NCI-H1092 (cell line): ENCODE data around the gene FMO1.
A peak's percentile ranks its signal among the peaks of the same experiment; 100 is the strongest.
"Not testable (repeated sequence)": the region's sequence is repeated elsewhere in the genome, so short reads cannot be mapped to it uniquely, and the experiment has no call there.

Experiments used
- DNase-seq: peaks from one replicate; lab custom pipeline; 2025; lab: John Stamatoyannopoulos, UW

Gene FMO1

DNA sequence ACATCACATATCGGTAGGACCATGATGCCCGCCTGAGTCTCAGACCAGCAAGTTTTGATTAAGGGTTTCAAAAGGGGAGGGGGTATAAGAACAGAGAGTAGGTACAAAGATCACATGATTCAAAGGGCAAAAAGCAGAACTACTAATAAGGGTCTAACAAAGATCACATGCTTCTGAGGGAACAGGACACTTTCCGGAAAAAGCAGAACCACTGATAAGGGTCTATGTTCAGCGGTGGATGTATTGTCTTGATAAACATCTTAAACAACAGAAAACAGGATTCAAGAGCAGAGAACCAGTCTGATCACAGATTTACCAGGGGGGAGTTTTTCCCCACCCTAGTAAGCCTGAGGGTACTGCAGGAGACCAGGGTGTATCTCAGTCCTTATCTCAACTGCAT, 12.1 kb upstream of the FMO1 start:
- DNase-seq, result not testable (repeated sequence)

DNA sequence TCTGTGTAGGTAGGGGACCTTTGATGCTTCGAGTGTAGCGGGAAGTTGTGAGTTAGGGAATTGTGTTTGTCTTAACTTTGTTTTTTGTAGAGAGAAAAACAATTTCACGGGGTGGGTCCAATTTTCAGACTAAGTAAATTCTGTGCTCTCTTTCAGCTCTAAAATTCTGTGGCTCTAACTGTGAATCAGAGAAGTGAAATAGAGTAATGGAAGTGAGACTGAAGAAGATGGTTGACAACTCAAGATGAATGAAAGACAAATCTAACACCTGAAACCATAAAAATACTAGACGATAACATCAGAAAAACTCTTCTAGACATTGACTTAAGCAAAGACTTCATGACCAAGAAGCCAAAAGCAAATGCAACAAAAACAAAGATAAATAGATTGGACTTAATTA, 4.4 kb upstream of the FMO1 start:
- no peak for DNase-seq

DNA sequence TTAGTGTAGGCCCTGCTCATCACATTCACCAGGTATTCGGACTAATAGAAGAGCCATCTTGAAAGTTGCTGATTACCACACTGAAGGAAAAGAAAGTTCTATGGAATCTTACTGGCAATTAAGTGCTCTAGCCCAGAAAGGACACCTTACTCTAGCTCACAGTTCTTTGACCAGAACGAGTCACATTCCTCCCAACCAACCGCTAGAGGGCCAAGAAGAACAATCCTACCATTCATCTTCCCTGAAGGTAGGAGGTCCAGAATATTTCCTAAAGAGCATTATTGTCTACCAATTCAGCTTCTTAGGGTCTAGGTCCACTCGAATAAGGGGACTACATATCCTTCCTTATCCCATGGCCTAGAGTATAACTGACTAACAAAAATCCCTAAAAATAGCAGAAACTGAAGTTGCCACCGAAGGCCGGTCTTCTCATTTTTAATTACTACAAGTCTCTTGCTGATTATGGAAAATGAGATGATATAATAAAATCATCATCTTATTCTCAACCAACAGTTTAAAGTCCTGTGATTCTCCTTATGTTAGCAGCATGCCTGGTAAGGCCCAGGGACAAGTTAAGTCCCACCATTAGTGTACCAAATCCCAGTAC, 2.7 kb upstream of the FMO1 start:
- no peak for DNase-seq

DNA sequence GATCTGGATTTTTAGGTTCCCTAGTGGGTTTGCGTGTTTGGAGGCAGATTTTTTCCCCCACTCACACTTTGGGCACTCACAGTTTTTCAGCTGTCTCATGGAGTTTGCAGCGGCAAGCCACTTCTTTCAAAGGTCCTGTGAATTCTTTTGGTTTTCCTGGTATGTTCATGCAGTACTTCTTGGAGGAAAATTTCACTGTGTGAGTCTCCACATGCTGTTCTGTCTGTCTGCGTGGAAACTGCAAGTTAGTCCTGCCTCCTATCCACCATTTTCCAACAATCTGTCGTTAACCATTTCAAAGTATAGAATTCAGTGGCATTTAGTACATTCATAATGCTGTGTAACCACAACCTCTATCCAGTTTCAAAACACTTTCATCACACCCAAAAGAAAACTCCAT, 793 bp upstream of the FMO1 start:
- no peak for DNase-seq

- DNase-seq, result no peak
Measured at GRCh38 chr1:171248841-171249240, 547 bp downstream of the FMO1 start.

DNA sequence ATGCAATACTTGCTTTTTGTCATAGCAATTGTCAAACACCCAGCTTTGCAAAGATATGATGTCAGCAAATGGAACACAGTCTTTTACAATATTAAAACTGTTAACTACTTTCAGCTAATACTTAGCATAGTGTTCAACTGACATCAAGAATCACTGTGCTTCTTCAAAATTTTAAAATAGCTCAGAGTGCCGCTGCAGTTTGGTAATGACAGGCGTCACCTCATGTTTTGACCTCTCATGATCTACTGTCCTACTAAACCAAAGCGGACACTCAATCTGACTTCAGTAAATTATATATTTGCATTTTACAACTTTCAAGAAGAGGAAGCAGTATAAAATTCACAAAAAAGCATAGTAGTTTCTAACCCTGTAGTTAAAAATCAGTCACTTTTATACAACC, 2.0 kb downstream of the FMO1 start:
- DNase-seq, result no peak

DNA sequence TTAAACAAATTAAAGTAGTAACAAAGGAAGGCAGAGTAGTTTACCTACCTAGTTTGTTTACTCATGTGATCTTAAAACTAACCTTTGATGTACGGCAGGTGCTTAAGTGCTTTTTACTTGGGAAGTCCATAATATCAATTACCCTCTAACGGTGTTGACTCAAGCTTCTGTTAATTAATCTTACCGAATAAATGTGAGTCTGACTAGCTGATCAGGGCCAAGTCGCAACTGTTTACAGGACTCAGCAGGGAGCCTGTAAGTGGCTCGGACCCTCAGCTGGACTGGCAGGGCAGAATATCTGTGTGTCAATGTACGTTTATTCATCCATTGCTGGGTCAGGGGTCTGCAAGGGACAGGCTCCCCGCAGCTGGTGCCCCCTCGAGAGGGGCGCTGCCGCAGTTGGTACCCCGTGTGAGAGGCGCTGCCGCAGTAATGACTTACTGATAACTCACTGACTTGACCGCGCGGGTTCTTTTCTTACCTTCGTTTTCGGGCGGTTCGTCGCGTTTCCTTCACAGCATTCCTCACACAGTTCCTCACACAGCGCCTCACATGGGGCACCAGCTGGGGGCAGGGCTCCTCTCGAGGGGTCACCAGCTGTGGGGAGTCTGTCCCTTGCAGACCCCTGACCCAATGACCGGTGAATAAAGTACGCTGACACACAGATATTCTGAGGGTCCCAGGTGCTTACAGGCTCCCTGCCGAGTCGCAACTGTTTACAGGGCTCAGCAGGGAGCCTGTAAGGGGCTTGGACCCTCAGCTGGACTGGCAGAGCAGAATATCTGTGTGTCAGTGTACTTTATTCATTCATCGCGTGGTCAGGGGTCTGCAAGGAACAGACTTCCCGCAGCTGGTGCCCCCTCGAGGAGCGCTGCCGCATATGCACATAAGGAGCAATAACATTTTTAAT, 3.0 kb downstream of the FMO1 start:
- peak; percentile 25 for DNase-seq

DNA sequence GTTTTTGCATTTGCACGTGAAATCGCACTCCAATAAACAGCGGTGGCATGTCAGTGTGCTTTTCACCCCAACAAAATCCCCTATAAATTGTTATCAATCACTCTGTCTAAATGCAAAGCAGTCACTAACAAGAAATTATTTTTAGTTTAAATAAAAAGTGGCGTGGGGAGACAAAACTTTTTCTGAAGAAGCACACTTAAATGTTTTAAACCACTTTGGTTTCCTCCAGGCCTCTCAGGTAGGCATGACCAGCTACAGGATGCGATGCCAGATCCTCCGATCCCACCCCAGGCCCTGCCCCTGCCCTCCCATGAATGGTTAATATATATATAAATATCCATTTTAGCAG, 3.6 kb downstream of the FMO1 start:
- DNase-seq, result no peak

GRCh38 chr1:171252482-171252881, 4.2 kb downstream of the FMO1 start:
- DNase-seq, result no peak

- DNase-seq, result no peak
Measured at GRCh38 chr1:171254859-171255258, 6.6 kb downstream of the FMO1 start.

GRCh38 chr1:171256940-171257606, 8.8 kb downstream of the FMO1 start:
- no peak for DNase-seq

DNA sequence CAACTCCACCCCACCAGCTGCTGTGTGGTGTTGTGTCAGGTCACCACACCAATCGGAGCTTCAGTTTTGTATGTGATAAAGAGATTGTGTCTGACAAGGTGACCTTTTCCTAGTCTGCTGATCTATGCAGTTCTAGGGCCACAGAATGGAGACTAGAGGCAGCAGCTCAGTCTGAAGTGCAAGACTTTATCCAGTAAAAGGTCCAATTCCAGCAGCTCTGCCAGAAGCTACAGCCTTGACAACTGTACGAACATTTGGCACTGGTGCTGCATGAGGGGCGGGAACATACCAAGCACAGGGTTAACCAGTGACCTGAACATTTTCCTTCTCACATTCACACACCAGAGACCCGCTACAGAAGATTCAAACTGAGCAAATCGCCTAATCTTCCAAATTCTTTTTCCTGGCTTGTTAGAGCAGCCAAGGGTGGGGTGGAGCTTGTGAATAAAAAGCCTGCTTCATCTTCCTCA, 9.3 kb downstream of the FMO1 start:
- DNase-seq, result no peak

DNA sequence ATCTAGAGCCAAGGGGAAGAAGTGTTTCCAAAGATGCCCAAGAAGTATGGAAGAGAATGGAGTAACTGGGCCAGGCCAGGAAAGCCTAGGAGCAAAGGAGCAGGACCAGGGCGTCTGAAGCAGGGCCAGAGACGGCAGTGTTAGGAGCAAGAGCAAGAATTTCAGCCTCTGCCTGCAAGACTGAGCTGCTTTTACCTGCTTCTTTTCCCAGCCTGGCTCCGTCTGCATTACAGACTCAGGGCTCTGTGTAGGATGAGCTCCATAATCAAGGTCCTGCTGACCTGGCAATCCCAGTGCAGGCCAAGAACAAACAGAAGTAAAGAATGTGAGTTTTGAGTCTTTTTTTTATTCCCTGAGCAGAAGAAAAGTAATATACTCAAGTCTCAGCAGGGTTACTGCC, 10.1 kb downstream of the FMO1 start:
- DNase-seq, result no peak

DNA sequence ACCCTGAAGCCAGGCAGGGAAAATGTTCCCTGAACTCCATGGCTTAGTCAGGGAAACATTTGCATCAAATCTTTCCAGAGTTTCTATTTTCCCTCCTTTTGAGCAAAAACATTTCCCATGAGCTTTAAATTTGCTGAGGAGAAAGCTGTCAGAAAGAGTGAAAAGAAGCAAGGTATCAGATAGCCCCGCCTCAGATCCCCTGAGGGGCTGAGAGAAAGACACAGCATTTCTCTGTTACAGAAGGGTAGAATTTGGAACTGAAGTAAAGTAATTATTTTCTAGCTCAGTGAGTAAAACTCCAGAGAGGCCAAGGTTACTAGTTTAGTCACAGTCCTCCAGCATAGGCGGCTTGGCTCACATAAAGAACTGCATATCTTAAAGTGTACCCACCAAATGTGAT, 10.6 kb downstream of the FMO1 start:
- no peak for DNase-seq

DNA sequence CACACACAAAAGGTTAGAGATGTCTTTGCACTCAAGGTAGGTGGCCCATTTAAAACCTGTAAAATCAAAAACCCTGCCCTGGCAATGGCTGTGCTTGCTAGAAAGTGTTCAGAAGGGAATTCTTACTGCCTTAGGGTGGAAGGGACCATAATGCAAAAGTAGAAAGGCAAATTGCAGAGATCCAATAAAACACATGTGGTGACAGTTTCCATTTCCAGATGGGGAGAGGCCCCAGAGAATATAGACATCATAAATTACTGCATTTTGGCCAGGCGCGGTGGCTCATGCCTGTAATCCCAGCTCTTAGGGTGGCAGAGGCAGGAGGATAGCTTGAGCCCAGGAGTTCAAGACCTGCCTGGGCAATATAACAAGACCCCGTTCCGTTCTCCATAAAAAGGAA, 13.0 kb downstream of the FMO1 start:
- DNase-seq, result no peak

DNA sequence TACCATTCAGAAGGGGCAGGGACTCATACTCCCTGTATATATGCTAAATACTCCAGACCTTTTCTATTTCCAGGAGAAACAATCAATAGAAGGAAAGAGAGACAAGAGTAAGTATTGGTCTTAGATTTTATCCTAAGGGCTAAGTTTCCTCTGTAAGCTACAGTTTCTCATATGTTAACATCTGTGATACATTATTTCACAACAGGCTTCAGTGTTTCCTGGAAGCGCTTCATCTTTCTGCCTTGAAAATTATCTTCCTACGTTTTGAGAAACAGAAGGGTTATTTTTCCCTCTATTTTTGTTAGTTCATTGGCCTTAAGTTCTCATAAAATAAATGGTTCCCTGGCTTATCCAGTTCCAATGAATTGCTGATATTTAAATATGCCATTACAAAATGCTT, 15.6 kb downstream of the FMO1 start:
- DNase-seq, result no peak

- DNase-seq, result no peak
Measured at GRCh38 chr1:171265686-171266085, 17.4 kb downstream of the FMO1 start.

DNA sequence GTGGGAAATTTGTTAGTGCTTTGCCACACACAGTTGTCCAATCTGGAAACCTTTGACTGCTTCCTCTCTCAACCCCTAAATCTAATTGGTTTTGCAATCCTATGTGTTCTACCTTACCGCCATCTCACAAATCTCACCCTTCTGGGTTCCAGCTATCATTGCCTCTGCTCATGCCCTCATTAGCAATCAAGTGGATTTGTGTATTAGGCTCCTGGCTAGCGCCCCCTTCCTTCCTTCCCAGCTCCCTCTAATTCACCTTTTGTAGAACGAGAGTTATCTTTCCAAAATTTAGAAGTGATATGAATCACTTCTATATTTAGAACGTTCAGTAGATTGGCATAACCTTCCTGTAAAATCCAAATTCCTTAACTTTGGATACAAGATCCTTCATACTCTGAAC, 18.6 kb downstream of the FMO1 start:
- no peak for DNase-seq

- no peak for DNase-seq
Measured at GRCh38 chr1:171267391-171267790, 19.1 kb downstream of the FMO1 start.

DNA sequence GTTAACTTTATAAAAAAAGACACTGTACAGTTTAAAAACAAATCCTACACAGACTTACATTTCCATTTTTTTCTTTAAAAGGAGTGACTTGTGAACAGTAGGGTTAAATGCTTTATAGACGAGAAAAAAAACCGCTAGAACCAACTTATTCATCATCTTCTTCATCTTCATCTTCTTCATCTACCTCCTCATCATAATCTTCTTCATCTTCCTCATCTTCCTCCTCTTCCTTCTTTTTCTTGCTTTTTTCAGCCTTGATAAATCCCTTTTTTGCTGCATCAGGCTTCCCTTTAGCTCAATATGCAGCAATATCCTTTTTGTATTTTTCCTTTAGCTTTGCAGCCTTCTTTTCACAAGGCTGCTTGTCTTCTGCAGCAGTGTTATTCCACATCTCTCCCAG, 22.5 kb downstream of the FMO1 start:
- DNase-seq, result no peak

GRCh38 chr1:171277534-171277933, 29.2 kb downstream of the FMO1 start:
- DNase-seq, result no peak

GRCh38 chr1:171279234-171279633, 30.9 kb downstream of the FMO1 start:
- DNase-seq, result no peak

DNA sequence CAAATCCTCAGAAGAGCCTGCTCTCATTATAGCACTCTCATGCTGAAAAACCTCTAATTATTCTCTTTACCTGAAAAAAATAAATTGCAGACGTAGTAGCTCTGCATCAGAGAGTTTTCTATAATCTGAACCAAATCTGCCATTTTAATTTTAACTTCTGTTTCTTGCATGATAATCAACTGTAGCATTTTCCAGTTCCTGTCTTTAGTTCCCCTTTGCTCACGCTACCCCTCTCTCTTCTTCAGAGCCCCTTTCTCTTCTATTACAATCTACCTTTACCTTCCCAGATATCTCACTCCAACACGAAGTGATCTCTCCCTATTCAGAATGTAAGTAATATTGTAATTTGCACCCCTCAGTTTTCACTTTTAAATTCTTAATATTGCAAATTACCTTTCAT, 31.4 kb downstream of the FMO1 start:
- DNase-seq, result no peak
